SJCRH30 (cell line): ENCODE measurements around the gene ACD. TPM values are rescaled to one million over a fixed set of nuclear protein-coding genes. Genes with fewer than 3 reads are reported as not detected.

Experiments
- total RNA-seq: library from RNA; depleted of rRNA; stranded (reverse); fragments of >200 nt; shearing (Covaris generic); gene quantifications from 2 replicates; pipeline ENCODE4 v1.2.3, GENCODE V29; 2014; rRNA removed

The ACD gene
- total RNA-seq, 1 experiment from 2014 or later = 15.5 TPM

Other genes with a start within 250 kb of the ACD start
- gene ZDHHC1, start 243.8 kb downstream of the ACD start, total RNA-seq = 0.10 TPM in 1 of 2 replicates, not detected in the other
- 0.61 and 1.1 TPM in 2 replicates for gene HSD11B2, start 229.1 kb downstream of the ACD start, total RNA-seq
- 48.6 and 49.4 TPM in 2 replicates for gene ATP6V0D1, start 179.1 kb downstream of the ACD start, total RNA-seq
- not detected in 2 replicates for gene AGRP, start 176.7 kb downstream of the ACD start, total RNA-seq
- gene RIPOR1, start 131.4 kb downstream of the ACD start, total RNA-seq = 10.8 and 13.5 TPM in 2 replicates
- 53.9 and 58.7 TPM in 2 replicates for gene CTCF, start 97.7 kb downstream of the ACD start, total RNA-seq
- gene CARMIL2, start 15.1 kb downstream of the ACD start, total RNA-seq = 0.43 TPM in 2 replicates
- gene PARD6A, start 700 bp upstream of the ACD start, total RNA-seq = 0.65 and 0.76 TPM in 2 replicates
- 2.5 and 3.0 TPM in 2 replicates for gene ENKD1, start 6.5 kb upstream of the ACD start, total RNA-seq
- 0.81 and 0.96 TPM in 2 replicates for gene C16orf86, start 6.6 kb upstream of the ACD start, total RNA-seq
- 10.5 and 11.2 TPM in 2 replicates for gene GFOD2, start 59.1 kb upstream of the ACD start, total RNA-seq
- gene RANBP10, start 146.3 kb upstream of the ACD start, total RNA-seq = 3.9 and 4.9 TPM in 2 replicates
- gene TSNAXIP1, start 146.6 kb upstream of the ACD start, total RNA-seq = 0.33 and 0.49 TPM in 2 replicates
- gene THAP11, start 182.1 kb upstream of the ACD start, total RNA-seq = 24.8 and 27.1 TPM in 2 replicates
- 164 and 177 TPM in 2 replicates for gene NUTF2, start 186.7 kb upstream of the ACD start, total RNA-seq
- 15.4 and 18.8 TPM in 2 replicates for gene CENPT, start 187.4 kb upstream of the ACD start, total RNA-seq
- 40.9 and 43.5 TPM in 2 replicates for gene EDC4, start 212.8 kb upstream of the ACD start, total RNA-seq
- gene NRN1L, start 224.6 kb upstream of the ACD start, total RNA-seq = not detected in 2 replicates
- gene PSKH1, start 233.0 kb upstream of the ACD start, total RNA-seq = 5.6 and 6.1 TPM in 2 replicates